Epithelial cell of proximal tubule (primary cell): ENCODE results near the gene PPP3CA. TPM values are rescaled to one million over a fixed set of nuclear protein-coding genes. Genes with fewer than 3 reads are reported as not detected.

Experiments
- DNase-seq: peaks from one replicate; pipeline ENCODE4 v3.0.0-alpha.2; 2011; ENCODE audit warnings: low read depth
- H3K4me3 ChIP-seq: 2 replicates; pipeline ENCODE4 v1.5.1; 2011; ENCODE audit warnings: low read depth, mild to moderate bottlenecking, low read length
- CTCF ChIP-seq: conservative IDR thresholded peaks from 2 replicates; pipeline ENCODE4 v1.5.1; 2012; ENCODE audit warnings: low read depth, mild to moderate bottlenecking, low read length
- total RNA-seq: library from RNA; depleted of rRNA; stranded (reverse); fragments of >200 nt; gene quantifications from 2 replicates; pipeline ENCODE4 v1.2.3, GENCODE V29; 2015

Gene PPP3CA
- total RNA-seq, 1 donor from 2014 or later = 16.5 TPM

GRCh38 chr4:101299899-101300540, 47.3 kb downstream of the PPP3CA start:
- no peak for DNase-seq
- no peak for TF ChIP-seq CTCF
- no peak overlapping the region for H3K4me3 ChIP-seq

GRCh38 chr4:101299021-101299420, 48.3 kb downstream of the PPP3CA start:
- no peak for TF ChIP-seq CTCF
- H3K4me3 ChIP-seq = no peak overlapping the region
- no peak for DNase-seq

GRCh38 chr4:101295691-101296090, 51.6 kb downstream of the PPP3CA start:
- no peak overlapping the region for H3K4me3 ChIP-seq
- no peak for DNase-seq
- no peak for TF ChIP-seq CTCF

GRCh38 chr4:101294597-101294996, 52.7 kb downstream of the PPP3CA start:
- H3K4me3 ChIP-seq = no peak overlapping the region
- DNase-seq = no peak
- TF ChIP-seq CTCF = no peak

DNA sequence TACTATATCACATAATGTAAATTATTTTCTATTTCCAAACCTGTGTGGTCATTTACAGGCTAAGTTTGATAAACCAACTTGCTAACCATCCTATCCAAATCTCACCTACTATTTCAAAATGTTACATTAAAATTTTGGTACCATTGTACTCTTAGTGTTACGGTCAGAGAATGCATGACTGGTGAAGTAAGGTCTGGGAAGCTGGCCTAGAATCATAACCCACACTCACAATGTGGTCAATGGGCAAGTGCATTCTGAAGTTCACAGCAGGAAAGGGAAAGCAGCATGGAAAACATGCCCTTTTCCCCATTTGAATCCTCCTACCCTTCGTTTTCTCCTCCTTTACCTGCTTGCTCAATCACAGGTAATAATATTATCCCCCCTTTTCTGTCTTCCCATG, 54.4 kb downstream of the PPP3CA start:
- no peak overlapping the region for H3K4me3 ChIP-seq
- TF ChIP-seq CTCF = no peak
- no peak for DNase-seq

- TF ChIP-seq CTCF = no peak
- H3K4me3 ChIP-seq = no peak overlapping the region
- DNase-seq = no peak
Observed at GRCh38 chr4:101292214-101292613, 55.1 kb downstream of the PPP3CA start.

DNA sequence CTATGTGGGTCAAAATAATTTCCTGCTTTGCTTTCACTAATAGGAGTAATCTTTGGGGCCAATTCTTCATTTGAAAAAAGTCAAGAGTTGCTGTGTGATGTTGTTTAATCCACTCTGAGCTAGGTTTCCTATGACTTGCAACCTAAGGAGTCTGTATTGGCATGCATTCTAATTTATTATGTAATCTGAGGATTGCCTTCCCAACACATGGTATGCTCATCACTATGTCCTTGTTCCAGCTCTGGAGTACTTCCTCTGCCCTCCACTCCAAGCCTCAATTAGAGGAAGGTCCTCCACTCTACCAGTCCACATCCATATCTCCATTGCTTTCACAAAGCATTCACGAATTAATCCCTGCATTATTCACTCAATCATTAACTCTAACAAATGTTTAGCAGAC, 56.1 kb downstream of the PPP3CA start:
- DNase-seq = no peak
- no peak for TF ChIP-seq CTCF
- H3K4me3 ChIP-seq = no peak overlapping the region
